Lower leg skin (tissue), 3 donors: Measurements from ENCODE around the gene PHKG2.

Source experiments
- CTCF ChIP-seq, 3 donors: fragments of 450-650 bp; IDR thresholded peaks; one replicate each; pipeline ENCODE4 v1.5.1; 2016; ENCODE audit warnings: antibody characterized with exemption in 3 of 3, mild to moderate bottlenecking in 3 of 3, moderate library complexity in 2 of 3
- POLR2A ChIP-seq, 2 donors: fragments of 450-650 bp; IDR thresholded peaks; one replicate each; pipeline ENCODE4 v1.6.1; 2016 to 2017; ENCODE audit warnings: antibody characterized with exemption in 2 of 2, mild to moderate bottlenecking in 1 of 2, moderate library complexity in 1 of 2

- no peak for TF ChIP-seq CTCF (IDR thresholded peaks at IDR 0.05)
- TF ChIP-seq POLR2A (IDR thresholded peaks at IDR 0.05): peak in 1 of 2 donors; percentile 35
Measured at GRCh38 chr16:30698816-30699614, 49.2 kb upstream of the PHKG2 start, which contains the start of gene SRCAP.
